HL-60 (cell line): Measurements from ENCODE around the gene BRCA2.

Experiments used
- DNase-seq, 2 experiments: peaks; one replicate each; pipeline ENCODE4 v3.0.0-alpha.2; 2010 to 2020; ENCODE audit warnings: low read depth in 1 of 2, low spot score in 1 of 2
- H3K27ac ChIP-seq: fragments of 250-450 bp; sonication (Bioruptor Pico); replicated peaks from 2 replicates; pipeline ENCODE4 v1.5.1; 2020; ENCODE audit warnings: mild to moderate bottlenecking, moderate library complexity
- H3K27me3 ChIP-seq: fragments of 250-450 bp; sonication (Bioruptor Pico); 2 replicates; pipeline ENCODE4 v1.5.1; 2021; ENCODE audit warnings: mild to moderate bottlenecking, moderate library complexity; ENCODE audit not compliant: insufficient read depth, poor library complexity, severe bottlenecking
- H3K4me3 ChIP-seq: replicated peaks from 2 replicates; pipeline ENCODE4 v1.5.1; 2011; ENCODE audit warnings: mild to moderate bottlenecking, control low read depth, low read length; ENCODE audit not compliant: insufficient read depth
- GABPA ChIP-seq: IDR thresholded peaks from 2 replicates; pipeline ENCODE4 v1.6.1; 2012; ENCODE audit warnings: low read depth
- POLR2AphosphoS5 ChIP-seq: IDR thresholded peaks from 2 replicates; pipeline ENCODE4 v1.6.1; 2012; ENCODE audit warnings: low read depth
- SPI1 ChIP-seq: IDR thresholded peaks from 2 replicates; pipeline ENCODE4 v1.6.1; 2012; ENCODE audit warnings: low read depth, mild to moderate bottlenecking, borderline replicate concordance
- TF ChIP-seq, protein P1 (sequence below): IDR thresholded peaks from one replicate; pipeline ENCODE4 v1.5.1; 2011; ENCODE audit warnings: low read length, control low read depth, inconsistent platforms; ENCODE audit not compliant: insufficient read depth
- TF ChIP-seq, protein P2 (sequence below): IDR thresholded peaks from 2 replicates; pipeline ENCODE4 v1.6.1; 2012; ENCODE audit warnings: low read depth; ENCODE audit not compliant: insufficient replicate concordance

The BRCA2 gene

DNA sequence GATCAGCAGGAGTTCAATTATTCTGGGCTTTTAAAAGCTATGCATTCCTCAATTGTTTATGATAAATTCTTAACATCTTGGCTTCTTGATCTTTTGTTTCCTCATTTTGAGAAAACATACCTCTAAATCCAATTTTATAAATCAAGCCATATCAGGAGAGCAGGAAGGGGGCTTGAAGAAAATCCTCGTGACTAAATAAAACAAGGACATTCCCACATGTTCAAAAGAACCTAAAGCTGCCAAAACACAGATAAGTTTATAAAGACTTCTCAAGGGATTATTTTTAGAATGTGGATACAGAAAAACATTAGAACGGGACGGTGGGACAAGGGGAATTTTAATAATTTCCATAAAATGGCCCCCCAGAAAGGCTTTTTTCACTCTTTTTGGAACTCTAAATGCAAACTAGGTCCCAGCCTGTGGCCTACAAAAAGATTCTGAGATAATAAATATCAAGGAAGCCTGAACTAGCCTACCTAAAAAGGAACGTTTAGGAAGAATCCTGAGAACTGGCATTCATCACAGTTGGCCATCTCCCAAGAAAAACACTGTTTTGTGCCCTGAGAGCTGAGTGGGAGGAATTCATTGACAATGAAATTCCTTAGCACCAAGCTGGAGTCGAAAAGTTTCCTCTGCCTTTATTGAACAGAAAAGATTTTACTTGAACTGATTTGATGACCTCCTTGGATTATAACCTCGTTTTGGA is 30.2 kb upstream of the BRCA2 start:
- no peak overlapping the region for H3K4me3 ChIP-seq
- no peak for DNase-seq

DNA sequence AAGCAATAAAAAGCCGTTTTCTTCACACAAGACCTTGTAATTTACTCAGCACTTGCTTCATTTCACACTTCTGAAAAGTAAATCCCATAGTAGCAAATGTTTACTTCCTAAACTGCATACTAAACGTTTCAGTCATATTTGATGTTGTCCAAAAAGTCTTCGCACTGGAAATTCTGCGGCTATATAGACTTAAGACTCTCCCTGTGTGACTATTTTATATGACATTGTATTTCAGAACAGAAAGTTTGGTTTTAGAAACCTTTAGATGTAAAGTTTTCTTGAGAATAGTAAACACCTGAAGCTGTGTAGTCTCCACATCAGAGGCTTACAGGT is 29.7 kb upstream of the BRCA2 start:
- Histone ChIP-seq H3K27ac (no peak overlapping the region), H3K4me3 (no peak overlapping the region), H3K27me3 (no peaks in the 10 kb centered on the region)
- TF ChIP-seq GABPA = no peak
- TF ChIP-seq, protein P1, sequence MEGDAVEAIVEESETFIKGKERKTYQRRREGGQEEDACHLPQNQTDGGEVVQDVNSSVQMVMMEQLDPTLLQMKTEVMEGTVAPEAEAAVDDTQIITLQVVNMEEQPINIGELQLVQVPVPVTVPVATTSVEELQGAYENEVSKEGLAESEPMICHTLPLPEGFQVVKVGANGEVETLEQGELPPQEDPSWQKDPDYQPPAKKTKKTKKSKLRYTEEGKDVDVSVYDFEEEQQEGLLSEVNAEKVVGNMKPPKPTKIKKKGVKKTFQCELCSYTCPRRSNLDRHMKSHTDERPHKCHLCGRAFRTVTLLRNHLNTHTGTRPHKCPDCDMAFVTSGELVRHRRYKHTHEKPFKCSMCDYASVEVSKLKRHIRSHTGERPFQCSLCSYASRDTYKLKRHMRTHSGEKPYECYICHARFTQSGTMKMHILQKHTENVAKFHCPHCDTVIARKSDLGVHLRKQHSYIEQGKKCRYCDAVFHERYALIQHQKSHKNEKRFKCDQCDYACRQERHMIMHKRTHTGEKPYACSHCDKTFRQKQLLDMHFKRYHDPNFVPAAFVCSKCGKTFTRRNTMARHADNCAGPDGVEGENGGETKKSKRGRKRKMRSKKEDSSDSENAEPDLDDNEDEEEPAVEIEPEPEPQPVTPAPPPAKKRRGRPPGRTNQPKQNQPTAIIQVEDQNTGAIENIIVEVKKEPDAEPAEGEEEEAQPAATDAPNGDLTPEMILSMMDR = no peak
- TF ChIP-seq POLR2AphosphoS5 = no peak
- TF ChIP-seq, protein P2, sequence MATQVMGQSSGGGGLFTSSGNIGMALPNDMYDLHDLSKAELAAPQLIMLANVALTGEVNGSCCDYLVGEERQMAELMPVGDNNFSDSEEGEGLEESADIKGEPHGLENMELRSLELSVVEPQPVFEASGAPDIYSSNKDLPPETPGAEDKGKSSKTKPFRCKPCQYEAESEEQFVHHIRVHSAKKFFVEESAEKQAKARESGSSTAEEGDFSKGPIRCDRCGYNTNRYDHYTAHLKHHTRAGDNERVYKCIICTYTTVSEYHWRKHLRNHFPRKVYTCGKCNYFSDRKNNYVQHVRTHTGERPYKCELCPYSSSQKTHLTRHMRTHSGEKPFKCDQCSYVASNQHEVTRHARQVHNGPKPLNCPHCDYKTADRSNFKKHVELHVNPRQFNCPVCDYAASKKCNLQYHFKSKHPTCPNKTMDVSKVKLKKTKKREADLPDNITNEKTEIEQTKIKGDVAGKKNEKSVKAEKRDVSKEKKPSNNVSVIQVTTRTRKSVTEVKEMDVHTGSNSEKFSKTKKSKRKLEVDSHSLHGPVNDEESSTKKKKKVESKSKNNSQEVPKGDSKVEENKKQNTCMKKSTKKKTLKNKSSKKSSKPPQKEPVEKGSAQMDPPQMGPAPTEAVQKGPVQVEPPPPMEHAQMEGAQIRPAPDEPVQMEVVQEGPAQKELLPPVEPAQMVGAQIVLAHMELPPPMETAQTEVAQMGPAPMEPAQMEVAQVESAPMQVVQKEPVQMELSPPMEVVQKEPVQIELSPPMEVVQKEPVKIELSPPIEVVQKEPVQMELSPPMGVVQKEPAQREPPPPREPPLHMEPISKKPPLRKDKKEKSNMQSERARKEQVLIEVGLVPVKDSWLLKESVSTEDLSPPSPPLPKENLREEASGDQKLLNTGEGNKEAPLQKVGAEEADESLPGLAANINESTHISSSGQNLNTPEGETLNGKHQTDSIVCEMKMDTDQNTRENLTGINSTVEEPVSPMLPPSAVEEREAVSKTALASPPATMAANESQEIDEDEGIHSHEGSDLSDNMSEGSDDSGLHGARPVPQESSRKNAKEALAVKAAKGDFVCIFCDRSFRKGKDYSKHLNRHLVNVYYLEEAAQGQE = no peak
- no peak for DNase-seq

More for the DNA sequence above, 30.2 kb upstream of the BRCA2 start:
- Histone ChIP-seq H3K27me3 (no peaks in the 10 kb centered on the region), H3K27ac (no peak overlapping the region)
- no peak for TF ChIP-seq POLR2AphosphoS5
- TF ChIP-seq, protein P2 = no peak
- TF ChIP-seq, protein P1 = no peak
- no peak for TF ChIP-seq GABPA
- TF ChIP-seq SPI1 = no peak

DNA sequence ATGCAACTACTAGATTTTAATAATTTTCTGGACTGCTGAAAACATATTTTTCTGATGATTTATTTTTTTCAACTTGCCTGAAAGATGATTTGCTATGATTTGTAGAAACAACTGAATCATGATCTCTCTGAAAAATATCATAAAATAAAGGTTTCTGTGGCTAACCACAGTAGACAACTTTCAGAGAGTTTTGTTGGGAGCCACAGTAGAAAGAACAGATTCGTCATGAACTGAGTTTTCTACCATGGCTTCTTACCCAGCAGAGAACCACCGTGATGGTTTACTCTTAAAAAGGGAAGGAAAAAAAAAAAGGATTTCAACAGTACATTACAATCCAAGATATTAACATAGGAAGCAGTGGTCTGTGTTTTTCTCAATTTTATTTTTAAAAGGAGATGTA is 18.1 kb upstream of the BRCA2 start:
- TF ChIP-seq, protein P1 = no peak
- no peak for TF ChIP-seq POLR2AphosphoS5
- TF ChIP-seq GABPA = no peak
- no peak for TF ChIP-seq SPI1
- TF ChIP-seq, protein P2 = no peak

More for the DNA sequence above, 18.1 kb upstream of the BRCA2 start:
- no peak overlapping the region for H3K4me3 ChIP-seq
- no peaks in the 10 kb centered on the region for H3K27me3 ChIP-seq
- DNase-seq = no peak
- H3K27ac ChIP-seq = no peak overlapping the region
